Breast epithelium (tissue), 3 donors: Measurements from ENCODE around the gene PYCR2.

Experiments
- POLR2A ChIP-seq: fragments of 450-650 bp; IDR thresholded peaks from one replicate; pipeline ENCODE4 v1.6.1; 2016; ENCODE audit warnings: antibody characterized with exemption, mild to moderate bottlenecking, moderate library complexity
- POLR2AphosphoS5 ChIP-seq, 3 donors: sonication (generic); formaldehyde crosslinking; IDR thresholded peaks; one replicate each; pipeline ENCODE4 v1.6.1; 2017; ENCODE audit warnings: antibody characterized with exemption in 3 of 3
- TF ChIP-seq, protein P1 (sequence below), 3 donors: fragments of 450-650 bp; IDR thresholded peaks; one replicate each; pipeline ENCODE4 v1.5.1; 2016 to 2017; ENCODE audit warnings: antibody characterized with exemption in 3 of 3, mild to moderate bottlenecking in 3 of 3, moderate library complexity in 3 of 3

DNA sequence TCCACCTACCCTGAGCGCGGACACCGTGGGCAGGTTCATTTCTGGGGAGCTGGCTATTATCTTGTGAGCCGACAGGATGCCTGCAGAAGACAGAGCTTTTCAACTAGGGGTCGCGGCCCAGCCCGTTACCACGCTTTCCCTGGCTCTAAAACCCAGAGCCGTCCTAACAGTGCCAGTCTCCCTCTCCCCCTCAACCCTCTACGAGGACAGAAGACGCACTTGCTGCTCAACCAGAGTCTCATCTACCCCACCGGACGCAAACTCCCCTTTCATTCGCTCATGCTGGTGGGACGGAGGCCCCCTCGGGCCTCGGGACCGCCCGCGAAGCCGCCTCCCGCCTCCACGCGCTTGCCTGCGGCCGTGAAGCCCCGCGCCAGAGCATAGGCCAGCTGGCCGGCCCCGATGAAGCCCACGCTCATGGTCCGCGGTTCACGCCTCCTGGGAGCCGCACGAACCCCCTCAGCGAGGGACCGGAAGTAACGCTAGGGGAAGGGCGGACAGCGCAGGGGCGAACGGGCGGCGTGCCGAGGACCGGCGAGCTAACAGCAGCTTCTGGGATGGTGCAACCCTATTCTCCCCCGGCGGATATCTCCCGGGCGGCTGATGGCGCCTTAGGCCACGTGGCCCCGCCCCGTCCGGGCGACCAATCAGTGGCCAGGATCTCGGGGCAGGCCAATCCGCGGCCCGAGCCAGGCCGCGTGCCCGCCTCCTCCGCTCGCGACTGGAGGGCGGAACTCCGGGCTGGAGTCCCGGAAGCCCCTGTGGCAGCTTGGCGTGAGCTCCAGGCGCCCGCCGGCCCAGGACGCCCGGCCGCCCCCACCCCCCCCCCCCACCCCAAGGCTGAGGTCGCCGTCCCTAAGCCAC lies at the start of gene PYCR2:
- peak; percentile 85 to 87 (median 86) for TF ChIP-seq POLR2AphosphoS5 (IDR thresholded peaks at IDR 0.05)
- TF ChIP-seq, protein P1, sequence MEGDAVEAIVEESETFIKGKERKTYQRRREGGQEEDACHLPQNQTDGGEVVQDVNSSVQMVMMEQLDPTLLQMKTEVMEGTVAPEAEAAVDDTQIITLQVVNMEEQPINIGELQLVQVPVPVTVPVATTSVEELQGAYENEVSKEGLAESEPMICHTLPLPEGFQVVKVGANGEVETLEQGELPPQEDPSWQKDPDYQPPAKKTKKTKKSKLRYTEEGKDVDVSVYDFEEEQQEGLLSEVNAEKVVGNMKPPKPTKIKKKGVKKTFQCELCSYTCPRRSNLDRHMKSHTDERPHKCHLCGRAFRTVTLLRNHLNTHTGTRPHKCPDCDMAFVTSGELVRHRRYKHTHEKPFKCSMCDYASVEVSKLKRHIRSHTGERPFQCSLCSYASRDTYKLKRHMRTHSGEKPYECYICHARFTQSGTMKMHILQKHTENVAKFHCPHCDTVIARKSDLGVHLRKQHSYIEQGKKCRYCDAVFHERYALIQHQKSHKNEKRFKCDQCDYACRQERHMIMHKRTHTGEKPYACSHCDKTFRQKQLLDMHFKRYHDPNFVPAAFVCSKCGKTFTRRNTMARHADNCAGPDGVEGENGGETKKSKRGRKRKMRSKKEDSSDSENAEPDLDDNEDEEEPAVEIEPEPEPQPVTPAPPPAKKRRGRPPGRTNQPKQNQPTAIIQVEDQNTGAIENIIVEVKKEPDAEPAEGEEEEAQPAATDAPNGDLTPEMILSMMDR (IDR thresholded peaks at IDR 0.05), result no peak
- TF ChIP-seq POLR2A, result peak; percentile 77
